Colonic mucosa (tissue), 4 donors: ENCODE measurements around the gene OCRL. TPM values are rescaled to one million over a fixed set of nuclear protein-coding genes. Genes with fewer than 3 reads are reported as not detected.
"Not testable (repeated sequence)": the region's sequence is repeated elsewhere in the genome, so short reads cannot be mapped to it uniquely, and the experiment has no call there.

Source experiments
- DNase-seq: peaks from one replicate; pipeline ENCODE4 v3.0.0-alpha.2; 2020
- H3K27ac ChIP-seq: fragments of 200-600 bp; one replicate; pipeline ENCODE4 v1.8.0; 2021
- H3K27me3 ChIP-seq: fragments of 200-600 bp; one replicate; pipeline ENCODE4 v1.8.0; 2021
- H3K36me3 ChIP-seq: fragments of 200-600 bp; one replicate; pipeline ENCODE4 v1.8.0; 2021
- H3K4me1 ChIP-seq: fragments of 200-600 bp; one replicate; pipeline ENCODE4 v1.8.0; 2021; ENCODE audit warnings: mild to moderate bottlenecking
- H3K4me3 ChIP-seq: fragments of 200-600 bp; one replicate; pipeline ENCODE4 v1.8.0; 2021
- H3K9ac ChIP-seq, 2 donors: one replicate each; pipeline ENCODE4 v1.7.0; 2013; ENCODE audit warnings: control low read depth in 2 of 2, low read depth in 2 of 2, low read length in 2 of 2
- H3K9me3 ChIP-seq: fragments of 200-600 bp; one replicate; pipeline ENCODE4 v1.8.0; 2021
- intact Hi-C: fragments of 100-400 bp; cut with DNase I; formaldehyde crosslinking; loops from one replicate; pipeline ENCODE4 v1.14.1; 2022
- total RNA-seq, 2 donors: library from RNA; stranded (reverse); fragmentation: NEBNext Ultra II Directional in 1 of 2; extraction: Animal tissue kit (Norgen Biotek cat#: 25700) in 1 of 2; gene quantifications; one replicate each; pipeline ENCODE4 v1.2.1, GENCODE V29; 2021
- TF ChIP-seq, protein P1 (sequence below): fragments of 200-600 bp; IDR thresholded peaks from one replicate; pipeline ENCODE4 v1.8.0; 2022; ENCODE audit warnings: antibody characterized with exemption, mild to moderate bottlenecking
- donor health status: healthy.
- donor health status: DM: no; HTN: no; CAD: no.
- donor health status: DM: no; HTN: no; CAD: no.

OCRL gene
- total RNA-seq, 2 donors from 2014 or later = 26.2 to 32.8 TPM

DNA sequence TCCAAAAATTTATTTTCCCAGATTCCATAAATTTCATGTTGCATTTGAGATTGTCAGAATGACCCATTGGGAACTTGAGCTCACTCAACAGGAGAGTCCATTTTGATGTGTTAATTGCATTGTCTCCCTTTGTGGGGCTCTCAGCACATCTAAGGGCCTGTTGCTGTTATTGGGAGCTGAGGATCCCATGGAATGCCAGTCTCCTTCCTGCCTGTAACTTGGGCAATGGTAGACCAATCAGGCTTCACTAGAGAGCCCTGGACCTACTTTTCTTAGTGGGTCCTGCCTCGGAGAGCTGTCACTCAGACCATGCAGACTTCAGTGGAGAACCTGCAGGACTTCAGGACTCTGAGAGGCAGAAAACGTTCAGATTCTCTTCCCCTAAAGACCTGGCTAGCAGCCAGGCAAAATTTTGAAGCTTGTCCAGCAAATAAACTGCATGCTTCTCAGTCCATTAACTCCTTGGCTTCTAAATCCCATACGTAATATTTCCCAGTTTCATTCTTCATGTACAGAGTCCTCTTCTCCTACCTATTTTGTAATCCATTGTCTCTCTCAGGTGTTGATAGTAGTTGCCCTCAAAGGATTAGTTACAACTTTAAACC is 25.1 kb downstream of the OCRL start:
- Histone ChIP-seq H3K9me3 (no peaks in the 10 kb centered on the region), H3K27ac (no peak overlapping the region), H3K36me3 (no peaks in the 10 kb centered on the region), H3K9ac (no peak overlapping the region), H3K4me3 (no peak overlapping the region), H3K4me1 (no peaks in the 10 kb centered on the region), H3K27me3 (no peaks in the 10 kb centered on the region)
- DNase-seq = no peak
- TF ChIP-seq, protein P1, sequence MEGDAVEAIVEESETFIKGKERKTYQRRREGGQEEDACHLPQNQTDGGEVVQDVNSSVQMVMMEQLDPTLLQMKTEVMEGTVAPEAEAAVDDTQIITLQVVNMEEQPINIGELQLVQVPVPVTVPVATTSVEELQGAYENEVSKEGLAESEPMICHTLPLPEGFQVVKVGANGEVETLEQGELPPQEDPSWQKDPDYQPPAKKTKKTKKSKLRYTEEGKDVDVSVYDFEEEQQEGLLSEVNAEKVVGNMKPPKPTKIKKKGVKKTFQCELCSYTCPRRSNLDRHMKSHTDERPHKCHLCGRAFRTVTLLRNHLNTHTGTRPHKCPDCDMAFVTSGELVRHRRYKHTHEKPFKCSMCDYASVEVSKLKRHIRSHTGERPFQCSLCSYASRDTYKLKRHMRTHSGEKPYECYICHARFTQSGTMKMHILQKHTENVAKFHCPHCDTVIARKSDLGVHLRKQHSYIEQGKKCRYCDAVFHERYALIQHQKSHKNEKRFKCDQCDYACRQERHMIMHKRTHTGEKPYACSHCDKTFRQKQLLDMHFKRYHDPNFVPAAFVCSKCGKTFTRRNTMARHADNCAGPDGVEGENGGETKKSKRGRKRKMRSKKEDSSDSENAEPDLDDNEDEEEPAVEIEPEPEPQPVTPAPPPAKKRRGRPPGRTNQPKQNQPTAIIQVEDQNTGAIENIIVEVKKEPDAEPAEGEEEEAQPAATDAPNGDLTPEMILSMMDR = no peak
- intact Hi-C loops = no loop called here

DNA sequence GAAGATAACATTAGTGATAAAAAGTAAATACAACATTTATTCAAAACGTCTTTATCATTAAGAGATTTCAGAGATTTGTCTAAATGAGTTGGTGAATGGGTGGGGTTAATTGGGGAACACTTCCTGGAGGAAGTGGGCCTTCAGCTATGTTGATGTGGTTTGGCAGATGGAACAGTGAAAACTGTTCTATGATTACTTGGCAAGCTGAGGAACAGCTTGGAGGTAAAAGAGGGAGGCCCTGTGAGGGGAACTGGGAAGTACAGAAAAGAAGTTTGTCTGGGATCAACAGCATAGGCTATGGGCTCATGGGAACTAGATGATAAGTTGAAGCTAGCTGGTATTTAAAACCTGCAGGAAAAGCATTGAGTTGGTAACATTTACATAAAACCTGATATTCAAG is 26.0 kb downstream of the OCRL start:
- H3K27me3 ChIP-seq = no peaks in the 10 kb centered on the region
- DNase-seq = no peak
- intact Hi-C loops = no loop called here
- TF ChIP-seq, protein P1 = no peak
- no peak overlapping the region for H3K9ac ChIP-seq
- no peak overlapping the region for H3K4me3 ChIP-seq
- no peak overlapping the region for H3K27ac ChIP-seq
- no peaks in the 10 kb centered on the region for H3K9me3 ChIP-seq
- H3K36me3 ChIP-seq = no peaks in the 10 kb centered on the region
- no peaks in the 10 kb centered on the region for H3K4me1 ChIP-seq

DNA sequence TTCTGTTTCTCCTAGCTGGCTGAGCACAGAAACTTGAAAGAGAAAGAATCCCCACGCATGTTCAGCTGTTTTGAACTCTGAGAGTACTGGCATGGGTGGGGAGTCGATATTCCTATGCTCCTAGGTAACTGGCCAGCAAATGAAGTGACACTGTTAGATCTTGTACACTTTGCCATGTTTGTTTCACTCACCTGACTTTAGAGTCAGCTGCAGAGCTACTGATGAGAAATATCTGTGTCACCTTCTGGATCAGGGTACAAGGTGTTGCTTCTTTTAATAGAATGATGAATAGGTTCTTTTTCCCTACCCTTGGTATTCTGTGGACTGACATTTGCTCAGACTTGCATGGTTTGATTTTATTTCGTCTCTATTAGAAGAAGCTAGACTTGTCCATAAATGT is 28.3 kb downstream of the OCRL start:
- no peaks in the 10 kb centered on the region for H3K27me3 ChIP-seq
- H3K9me3 ChIP-seq = no peaks in the 10 kb centered on the region
- no peak overlapping the region for H3K9ac ChIP-seq
- H3K4me1 ChIP-seq = no peaks in the 10 kb centered on the region
- DNase-seq = no peak
- H3K36me3 ChIP-seq = no peaks in the 10 kb centered on the region
- TF ChIP-seq, protein P1 = no peak
- no peak overlapping the region for H3K27ac ChIP-seq
- H3K4me3 ChIP-seq = no peak overlapping the region
- intact Hi-C loops = no loop called here

DNA sequence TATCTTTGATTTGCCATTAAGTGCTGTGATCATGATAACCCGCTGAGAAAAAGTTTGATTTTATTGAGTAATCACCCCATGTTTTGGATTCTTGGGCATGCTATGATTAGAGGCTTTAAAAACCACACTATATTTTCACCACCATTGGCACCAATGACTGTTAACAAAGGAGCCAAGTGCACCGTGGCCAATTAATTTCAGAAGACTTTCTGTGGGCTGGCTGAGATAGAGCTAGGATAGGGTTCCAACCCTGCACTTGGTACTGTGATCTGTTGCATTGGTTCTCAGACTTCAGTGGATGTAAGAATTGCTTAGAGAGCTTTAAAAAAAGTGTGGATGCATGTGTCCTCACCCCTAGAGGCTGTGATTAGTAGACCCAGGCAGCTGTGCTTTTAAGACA is 32.4 kb downstream of the OCRL start:
- Histone ChIP-seq H3K36me3 (no peaks in the 10 kb centered on the region), H3K27ac (no peak overlapping the region), H3K9ac (no peak overlapping the region), H3K27me3 (no peaks in the 10 kb centered on the region), H3K4me3 (no peak overlapping the region), H3K4me1 (no peaks in the 10 kb centered on the region), H3K9me3 (no peaks in the 10 kb centered on the region)
- TF ChIP-seq, protein P1 = no peak
- no peak for DNase-seq
- intact Hi-C loops = no loop called here

DNA sequence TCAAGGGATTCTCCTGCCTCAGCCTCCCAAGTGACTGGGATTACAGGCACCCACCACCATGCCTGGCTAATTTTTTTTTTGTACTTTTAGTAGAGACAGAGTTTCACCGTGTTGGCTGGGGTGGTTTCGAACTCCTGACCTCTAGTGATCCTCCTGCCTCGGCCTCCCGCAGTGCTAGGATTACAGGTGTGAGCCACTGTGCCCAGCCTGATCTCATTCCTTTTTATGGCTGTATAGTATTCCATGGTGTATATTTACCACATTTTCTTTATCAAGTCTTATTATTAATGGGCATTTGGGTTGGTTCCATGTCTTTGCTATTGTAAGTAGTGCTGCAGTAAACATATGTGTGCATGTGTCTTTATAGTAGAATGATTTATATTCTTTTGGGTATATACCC is 33.6 kb downstream of the OCRL start:
- intact Hi-C loops, H3K4me1 ChIP-seq, DNase-seq, H3K4me3 ChIP-seq, H3K9ac ChIP-seq, H3K27ac ChIP-seq, H3K27me3 ChIP-seq, H3K36me3 ChIP-seq, H3K9me3 ChIP-seq: not testable (repeated sequence)

DNA sequence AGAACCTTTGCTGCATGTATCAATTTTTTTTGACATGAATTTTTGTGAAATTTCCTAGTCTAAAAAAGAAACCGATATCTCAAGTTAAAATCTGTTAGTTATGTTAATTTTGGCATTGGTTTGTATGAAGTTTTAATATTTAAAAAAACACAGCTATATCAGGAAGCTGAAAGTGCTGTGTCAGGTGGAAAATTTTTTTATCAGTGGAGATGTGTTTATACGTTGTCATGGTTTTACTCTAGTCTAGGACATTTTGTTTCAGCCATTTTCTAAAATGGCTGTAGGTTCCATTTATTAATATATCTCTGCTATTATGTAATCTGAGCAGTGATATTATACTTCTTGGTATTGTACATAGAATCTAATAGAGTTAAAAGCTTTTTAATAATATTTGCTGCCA is 34.2 kb downstream of the OCRL start:
- Histone ChIP-seq H3K9ac (no peak overlapping the region), H3K27me3 (no peaks in the 10 kb centered on the region), H3K4me1 (no peaks in the 10 kb centered on the region), H3K4me3 (no peak overlapping the region), H3K27ac (no peak overlapping the region), H3K36me3 (no peaks in the 10 kb centered on the region), H3K9me3 (no peaks in the 10 kb centered on the region)
- no peak for DNase-seq
- intact Hi-C loops = no loop called here
- TF ChIP-seq, protein P1 = no peak
